ENCODE results near the gene TRIM45.

The TRIM45 gene

DNA sequence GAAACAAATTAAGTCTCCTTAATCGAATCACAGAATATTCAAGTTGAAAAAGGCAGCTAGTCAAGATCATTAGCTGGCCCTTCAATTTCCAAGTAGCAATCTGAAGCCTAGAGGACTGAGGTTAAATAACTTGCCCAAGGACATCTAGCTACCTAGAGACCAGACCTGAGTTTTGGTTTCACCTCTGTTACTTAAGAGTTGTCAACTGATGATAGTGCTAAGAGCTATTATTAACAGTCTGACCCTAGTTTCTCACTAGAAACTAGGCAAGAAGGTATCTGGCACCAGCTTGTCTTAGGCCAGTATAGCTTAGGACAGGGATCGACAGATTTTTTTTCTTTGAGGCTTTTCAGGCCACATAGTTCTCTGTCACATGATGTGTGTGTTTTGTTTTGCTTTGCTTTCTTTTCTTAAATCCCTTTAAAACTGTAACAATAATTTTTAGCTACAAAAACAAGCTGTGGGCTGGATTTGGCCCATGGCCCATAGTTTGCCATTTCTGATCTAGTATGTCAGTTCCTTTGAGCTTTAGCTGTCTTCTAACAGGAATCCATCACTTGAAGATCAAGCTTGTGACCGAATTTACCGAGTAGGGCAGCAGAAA, 23.2 kb downstream of the TRIM45 start:
- DNase-seq (ENCODE audit: low read depth) = no peak

DNA sequence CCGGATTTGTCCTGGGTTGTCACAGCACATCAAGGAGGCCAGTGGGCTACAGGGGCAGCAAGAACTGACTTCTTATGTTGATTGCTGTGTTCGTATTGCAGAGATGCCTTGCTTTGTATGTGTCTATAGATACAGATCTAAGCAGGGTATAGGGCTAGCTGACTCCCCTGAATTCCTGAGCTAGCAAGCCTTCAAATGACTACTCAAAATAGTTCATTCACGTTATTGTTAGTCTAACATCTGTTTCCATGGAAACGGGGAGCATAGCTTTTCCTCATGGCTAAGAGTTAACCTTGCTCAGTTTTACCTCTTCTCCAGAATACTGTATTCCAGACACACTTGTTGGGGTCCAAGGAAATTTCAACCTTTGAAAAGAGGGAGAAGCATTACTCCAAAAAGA, 24.1 kb downstream of the TRIM45 start:
- DNase-seq (ENCODE audit: low read depth) = no peak

DNA sequence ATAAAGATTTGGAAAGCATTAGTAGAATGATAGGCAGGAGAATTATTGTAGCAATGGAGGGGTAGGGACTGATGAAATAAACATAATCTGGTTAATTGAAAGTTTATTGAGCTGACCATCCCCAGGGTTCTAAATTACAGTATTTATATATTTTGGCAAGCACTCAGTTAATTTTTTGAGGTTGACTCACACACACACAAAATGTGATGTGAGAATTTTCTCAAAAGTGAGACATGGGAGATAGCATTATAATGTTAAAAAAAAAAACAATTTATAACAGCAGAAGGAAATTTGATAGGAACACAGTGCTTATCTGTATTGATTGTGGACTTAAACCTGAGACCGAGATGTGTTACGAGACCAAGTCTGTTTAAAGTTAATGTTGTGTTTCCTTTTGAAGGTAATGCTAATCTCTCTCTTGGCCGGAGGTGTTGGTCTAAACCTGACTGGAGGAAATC, 24.6 kb downstream of the TRIM45 start:
- DNase-seq (ENCODE audit: low read depth) = no peak

- peak; percentile 49 for DNase-seq (ENCODE audit: low read depth)
Observed at GRCh38 chr1:117094841-117095604, 26.5 kb downstream of the TRIM45 start.

DNA sequence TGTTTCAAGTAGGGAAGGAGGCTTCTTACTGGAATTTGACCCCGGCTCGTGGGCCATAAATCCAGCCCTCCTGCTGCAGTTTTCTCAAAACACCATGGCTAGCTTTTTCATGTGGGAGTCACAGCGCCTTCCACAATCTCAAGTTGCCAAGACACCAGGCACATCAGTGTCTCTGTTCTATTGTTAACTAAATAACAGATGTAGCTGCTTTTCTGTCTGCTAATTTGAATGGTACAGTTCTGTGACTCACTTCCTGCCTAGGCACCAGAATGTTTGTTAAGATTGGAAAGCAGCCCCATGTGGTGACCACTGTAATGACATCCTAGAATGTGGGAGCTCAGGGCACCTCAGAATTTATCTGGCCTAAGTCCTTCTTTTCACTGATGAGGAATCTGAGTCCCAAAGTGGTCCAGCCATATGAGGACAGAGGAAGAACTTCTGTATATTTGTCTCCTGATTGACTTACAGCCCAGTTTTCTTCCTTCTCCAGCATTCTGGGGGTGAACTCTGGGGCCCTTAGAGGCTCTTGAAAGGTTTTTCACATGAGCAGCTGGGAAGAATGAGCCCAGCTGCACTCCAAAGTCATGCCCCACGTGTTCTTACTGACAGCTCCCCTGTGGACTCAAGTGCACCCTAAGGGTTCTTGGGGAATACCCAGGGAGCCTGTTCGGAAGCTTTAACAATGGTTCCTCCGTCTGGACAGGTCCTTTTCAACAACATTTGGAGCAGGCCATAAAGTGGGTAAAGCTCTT, 27.5 kb downstream of the TRIM45 start:
- DNase-seq (ENCODE audit: low read depth) = peak; percentile 75

DNA sequence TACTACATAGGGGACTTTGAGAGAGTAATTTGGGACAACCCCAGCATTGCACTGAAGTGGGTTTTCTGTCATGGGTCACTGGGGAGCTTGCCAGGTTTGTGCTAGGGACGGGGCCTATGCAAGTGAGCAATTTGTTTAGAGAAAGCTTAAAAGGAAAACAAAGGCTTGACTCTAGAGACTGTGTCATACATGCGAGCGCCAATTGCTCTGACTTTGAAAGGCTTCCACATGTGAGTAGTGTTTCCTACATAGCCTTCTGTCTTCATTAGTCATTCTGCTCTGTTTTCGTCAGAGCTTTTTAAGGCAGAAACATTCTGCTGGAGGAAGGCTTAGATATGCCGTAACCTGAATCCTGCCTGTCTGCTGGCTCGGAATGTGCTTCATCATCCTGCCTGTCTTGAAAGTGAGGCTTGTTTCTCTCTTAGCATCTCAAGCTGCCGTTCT, 28.4 kb downstream of the TRIM45 start:
- peak; percentile 98 for DNase-seq (ENCODE audit: low read depth)

GRCh38 chr1:117092594-117092993, 29.0 kb downstream of the TRIM45 start:
- no peak for DNase-seq (ENCODE audit: low read depth)

DNA sequence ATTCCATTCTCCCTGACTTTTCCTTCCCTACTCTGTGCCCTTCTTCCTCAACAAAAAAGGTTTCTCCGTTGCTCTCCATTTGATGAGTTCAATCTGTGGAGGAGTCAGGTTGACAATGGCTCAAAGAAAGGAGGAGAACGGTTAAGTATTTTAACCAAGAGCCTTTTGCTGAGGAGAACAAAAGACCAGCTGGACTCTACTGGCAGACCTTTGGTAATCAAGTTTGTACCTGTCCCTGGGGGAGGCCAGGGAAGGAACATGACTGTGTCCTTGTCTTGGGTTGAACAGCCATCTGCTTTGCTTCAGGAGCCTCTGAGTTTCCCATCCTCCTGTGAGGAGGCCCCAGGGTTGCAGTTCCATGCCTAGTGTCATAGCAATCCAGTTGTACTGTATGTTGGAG, 31.6 kb downstream of the TRIM45 start:
- no peak for DNase-seq (ENCODE audit: low read depth)

- no peak for DNase-seq (ENCODE audit: low read depth)
Observed at GRCh38 chr1:117087686-117088085, 33.9 kb downstream of the TRIM45 start.

GRCh38 chr1:117084231-117084630, 37.3 kb downstream of the TRIM45 start:
- no peak for DNase-seq (ENCODE audit: low read depth)

DNA sequence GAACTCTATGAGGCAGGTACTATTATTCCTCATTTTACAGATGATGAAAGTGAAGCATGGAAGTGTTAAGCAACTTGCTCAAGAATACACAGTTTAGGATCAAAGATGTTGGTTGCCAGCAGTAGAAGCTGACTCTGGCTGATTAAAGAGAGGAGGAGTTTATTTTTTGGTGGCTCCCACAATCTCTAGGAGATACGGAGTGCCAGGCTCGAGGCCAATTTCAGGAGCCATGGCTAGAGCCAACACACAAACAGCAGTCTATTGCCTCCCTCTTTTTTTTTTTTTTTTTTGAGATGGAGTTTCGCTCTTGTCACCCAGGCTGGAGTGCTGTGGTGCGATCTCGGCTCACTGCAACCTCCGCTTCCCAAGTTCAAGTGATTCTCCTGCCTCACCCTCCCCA, 41.8 kb downstream of the TRIM45 start:
- no peak for DNase-seq (ENCODE audit: low read depth)

DNA sequence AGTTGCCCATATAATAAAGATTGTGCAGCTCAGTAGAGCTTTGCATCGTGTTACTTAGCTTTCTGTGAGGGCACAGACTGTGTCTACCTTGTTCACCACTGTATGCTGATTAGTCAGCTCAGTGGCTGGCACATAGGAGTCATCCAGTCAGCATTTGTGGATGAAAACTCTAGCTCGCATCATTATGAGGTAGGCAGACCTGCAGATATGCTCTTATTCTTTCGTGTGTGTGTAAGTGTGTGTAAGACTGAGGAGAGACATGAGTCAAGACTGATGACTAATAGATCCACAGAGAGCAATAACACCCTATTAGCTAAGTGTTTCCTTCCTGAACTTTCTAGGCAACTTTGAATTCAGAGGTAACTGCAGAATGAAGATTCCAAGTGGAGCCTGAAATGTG, 44.3 kb downstream of the TRIM45 start:
- DNase-seq (ENCODE audit: low read depth) = peak; percentile 92

DNA sequence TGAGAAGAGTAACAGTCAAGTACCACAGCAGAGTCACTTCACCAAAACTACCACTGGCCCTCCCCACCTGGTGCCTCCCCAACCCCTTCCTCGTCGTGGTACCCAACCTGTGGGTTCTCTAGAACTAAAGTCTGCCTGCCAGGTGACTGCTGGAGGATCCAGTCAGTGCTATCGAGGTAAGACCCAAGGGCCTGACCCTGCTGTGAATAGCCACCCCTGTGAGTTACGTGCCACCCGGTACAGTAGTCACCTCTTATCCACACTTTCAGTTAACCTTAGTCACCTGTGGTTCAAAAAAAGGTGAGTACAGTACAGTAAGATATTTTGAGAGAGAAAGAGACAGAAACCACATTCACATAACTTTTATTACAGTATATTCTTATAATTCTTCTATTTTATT, 44.9 kb downstream of the TRIM45 start:
- no peak for DNase-seq (ENCODE audit: low read depth)

DNA sequence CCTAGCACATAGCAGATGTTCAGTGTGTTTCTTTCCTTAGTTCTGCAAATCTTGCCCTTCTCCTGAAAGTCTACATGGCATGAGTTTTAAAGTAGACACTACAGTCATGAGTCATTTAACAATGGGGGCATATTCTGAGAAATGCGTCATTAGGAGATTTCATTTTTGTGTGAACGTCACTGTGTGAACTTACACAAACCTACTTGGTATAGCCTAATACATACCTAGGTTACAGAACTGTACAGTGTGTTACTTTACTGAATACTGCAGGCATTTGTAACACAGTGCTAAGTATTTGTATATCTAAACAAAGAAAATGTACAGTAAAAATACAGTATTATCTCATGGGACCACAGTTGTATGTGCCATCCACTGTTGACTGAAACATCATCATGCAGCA, 51.4 kb downstream of the TRIM45 start:
- peak; percentile 15 for DNase-seq (ENCODE audit: low read depth)

- DNase-seq (ENCODE audit: low read depth) = no peak
Observed at GRCh38 chr1:117069220-117069844, 52.2 kb downstream of the TRIM45 start.

DNA sequence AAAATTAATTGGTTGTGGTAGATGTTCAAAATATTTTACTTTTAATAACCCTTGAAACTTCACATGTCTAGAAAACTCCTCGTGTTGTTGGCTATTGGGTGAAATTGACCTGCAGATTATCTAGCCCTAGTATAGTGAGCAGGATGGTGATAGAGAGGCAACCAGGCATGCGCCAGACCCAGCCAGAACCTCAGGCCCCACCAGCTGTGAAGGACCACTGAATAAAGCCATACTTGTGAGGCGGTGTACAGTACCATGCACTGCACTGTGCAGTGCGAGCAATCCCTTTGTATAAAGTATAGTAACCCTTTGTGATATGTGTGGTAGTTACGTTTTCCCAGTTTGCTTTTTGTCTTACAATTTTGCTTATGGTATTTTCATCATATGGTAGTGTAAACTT, 53.0 kb downstream of the TRIM45 start:
- no peak for DNase-seq (ENCODE audit: low read depth)

DNA sequence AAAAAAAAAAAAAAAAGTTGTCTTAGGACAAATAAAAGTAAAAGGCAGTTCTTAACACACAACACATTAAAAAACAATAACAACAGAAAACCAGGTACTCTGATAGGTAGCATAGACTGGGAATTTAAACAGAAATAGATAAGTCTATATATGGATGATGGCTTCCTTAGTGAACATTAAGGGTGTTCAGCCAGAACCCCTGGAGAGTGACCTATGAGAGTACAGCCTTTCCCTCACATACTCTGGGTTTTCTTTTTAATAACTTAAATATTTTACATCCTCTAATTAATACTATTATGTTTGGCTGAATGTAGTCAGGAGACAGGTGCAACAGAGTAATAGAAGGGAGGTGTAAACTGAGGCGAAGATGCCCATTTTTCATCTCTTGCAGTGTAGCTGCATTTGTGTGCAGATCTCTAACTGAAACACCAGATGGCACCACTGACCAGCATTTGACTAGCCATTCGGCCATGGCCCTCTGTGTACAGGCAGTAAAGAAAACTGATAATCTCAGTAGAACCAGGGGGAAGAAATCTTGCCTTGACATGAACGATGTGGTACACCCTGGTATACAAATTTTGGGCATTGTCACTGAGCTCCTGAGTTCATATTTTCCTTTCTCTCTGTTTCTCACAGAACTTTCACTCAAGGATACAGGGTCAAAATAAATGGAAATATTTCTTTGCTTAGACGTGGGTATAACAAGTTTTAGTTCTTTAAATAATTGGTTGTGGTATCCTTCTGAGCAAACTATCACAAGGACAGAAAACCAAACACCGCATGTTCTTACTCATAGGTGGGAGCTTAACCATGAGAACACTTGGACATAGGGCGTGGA, 53.8 kb downstream of the TRIM45 start:
- DNase-seq (ENCODE audit: low read depth) = peak; percentile 59

DNA sequence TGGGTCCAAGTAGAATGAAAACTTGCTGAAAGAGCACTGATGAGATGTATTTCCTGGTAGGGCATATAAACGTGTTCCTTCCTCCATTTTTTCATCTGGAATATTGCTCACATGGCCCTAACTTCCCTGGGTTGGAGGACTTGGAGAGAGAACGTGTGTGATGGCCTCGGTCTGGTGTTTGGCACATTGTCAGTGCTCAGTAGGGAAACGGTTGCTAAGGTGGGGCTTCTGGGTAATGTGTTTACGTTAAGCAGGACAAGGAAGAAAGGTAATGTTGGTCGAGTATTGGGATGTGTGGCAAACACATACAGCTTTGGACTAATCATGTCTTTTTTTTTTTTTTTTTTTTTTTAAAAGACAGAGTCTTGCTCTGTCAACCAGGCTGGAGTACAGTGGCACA, 55.2 kb downstream of the TRIM45 start:
- DNase-seq (ENCODE audit: low read depth) = no peak

GRCh38 chr1:117061986-117062415, 59.5 kb downstream of the TRIM45 start:
- DNase-seq (ENCODE audit: low read depth) = peak; percentile 89

All from amniotic epithelial cell (primary cell).